ENCODE data around the gene PRDM15.

The PRDM15 gene

DNA sequence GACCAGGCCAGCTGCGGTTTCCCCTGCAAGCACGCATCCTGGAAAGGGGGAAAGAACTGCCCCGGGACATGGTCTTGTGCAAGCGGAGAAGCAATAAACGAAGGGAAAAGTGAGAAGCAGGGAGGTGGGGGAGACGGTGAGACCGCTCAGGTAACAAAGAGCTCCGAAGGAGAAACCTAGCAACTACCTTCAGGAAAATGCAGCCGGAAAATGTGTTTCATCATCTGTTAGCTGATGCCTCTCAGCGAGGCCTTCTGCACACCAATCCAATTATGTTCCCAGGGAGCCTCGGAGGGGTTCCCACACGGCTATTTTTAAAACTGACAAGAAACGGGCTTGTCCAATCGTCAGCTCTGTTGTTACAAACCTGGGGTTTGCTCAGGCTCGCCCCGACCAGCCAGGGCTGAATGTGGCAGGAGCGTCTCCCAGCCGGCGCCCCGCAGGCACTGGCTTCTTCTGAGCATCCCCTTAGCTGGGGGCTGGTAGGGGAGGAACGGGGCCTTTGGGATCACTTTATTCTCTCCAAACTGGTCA lies 115.7 kb downstream of the PRDM15 start:
- DNase-seq (ENCODE audit: low spot score) = no peak

DNA sequence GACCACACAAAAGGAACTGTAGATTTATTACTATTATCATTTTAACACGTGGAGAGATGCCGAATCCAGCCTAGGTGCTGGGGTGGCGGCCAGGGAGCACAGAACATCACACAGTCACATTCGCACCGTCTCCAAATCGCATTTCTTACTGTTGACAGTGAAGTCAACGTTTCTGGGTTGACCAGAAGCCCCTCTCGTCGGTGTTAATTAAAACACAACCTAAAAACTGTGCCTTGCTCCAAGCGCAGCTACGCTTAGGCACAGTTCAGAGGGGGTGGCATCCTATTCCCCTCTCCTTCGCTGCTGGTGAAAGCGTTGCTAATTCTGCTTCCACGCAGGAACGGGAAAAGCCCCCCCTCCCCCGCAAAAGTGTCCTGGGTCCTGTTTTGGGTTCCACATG lies 116.4 kb downstream of the PRDM15 start:
- DNase-seq (ENCODE audit: low spot score) = no peak

DNA sequence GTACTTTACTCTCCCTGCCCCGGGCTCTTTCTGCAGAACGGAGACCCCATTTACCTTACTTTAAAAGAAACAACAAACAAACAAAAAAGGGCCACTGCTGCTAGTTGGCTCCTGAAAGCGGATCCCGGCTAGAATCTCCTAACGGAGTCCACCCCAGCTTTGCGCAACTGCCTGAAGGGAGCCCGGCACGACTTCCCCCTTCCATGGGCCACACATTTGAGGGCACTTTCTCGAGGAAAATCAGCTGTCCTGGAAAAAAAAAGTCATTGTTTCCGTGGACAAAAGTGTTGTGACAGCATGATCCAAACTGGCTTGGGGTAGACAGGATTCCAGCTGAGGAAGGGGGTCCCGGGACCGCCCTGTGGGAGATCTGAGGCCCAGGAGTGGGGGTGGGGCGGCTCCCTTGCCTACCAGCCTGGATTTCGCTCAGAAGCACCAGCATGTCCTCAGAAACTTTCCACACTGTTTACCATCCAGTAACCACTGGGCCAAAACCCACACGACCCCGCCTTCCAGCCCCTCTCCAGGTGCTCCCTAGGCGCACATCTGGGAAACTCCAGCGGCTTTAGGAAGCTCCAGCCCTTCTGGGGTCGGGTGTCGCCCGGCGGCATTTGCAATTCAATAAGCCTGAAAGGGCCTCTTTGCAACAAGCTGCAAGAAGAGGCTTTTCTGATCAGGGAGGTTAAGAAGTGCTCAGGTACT lies 117.1 kb downstream of the PRDM15 start:
- DNase-seq (ENCODE audit: low spot score) = no peak

DNA sequence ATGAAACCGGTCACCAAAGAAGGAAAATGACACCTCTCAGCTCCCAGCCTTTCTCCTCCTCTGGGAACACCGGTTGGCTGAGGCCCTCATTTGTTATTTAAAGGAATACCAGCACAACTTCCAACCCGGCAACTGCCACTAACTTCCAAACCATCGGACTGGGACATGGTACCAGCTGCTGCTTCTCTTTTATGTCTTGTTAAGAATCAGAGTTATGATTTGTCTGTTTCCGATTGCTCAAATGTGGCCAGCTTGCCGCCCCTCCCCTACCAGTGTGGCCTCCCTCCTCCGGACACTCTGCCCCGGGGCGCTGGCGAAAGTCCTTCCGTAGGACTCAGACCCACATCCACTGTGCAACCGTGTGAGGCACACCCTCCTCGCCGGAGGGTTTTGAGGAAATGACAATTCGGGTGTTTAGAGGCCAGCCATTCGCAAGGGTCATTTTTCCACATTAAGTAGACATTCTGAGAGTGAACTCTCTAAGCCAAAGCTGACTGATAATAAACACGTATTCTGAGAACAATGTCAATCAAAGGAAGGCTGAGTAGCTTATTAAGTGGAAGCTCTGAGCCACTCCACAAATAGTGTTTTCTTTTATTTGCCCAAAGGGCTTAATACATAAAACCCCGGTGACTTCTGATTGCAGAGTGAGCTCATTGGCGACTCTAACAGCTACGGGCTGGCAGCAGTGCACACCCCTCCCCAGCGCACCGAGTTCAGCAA lies 117.8 kb downstream of the PRDM15 start:
- no peak for DNase-seq (ENCODE audit: low spot score)

DNA sequence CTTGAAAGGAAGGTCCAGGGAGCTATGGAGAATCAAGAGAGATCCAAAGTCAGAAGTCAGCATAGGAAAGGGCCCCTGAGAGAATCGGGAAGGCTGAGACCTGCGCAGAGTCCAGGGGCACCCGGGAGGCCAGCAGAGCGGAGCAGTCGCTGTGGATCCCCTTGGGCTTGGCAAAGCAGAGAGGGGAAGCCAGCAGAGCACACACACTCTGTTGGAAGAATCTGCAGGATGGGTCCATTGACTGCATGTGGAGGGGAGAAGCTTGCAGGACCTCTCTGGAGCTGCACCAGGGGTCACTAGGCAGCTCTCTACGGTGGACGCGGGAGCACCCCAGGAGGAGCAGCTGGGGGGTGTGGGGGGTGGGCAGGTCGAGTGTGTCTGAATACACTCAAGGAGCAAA lies 118.7 kb downstream of the PRDM15 start:
- DNase-seq (ENCODE audit: low spot score) = no peak

DNA sequence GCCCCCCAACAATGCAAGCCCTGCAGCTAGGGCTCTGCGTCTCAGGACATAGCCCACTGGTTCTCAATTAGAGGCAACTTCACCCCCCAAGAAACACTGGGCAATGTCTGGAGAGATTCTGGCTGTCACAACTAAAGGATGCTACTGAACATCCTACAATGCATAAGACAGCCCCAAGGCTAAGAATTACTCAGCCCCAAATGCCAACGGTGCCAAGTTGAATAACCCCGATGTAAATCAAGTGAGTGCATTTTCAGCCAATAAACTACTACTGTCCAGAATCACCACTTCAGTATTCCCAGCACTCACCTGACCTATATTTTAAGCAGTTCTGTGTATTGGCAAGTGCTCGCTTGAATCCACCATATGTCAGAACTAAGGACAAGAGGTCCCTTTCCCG lies 119.2 kb downstream of the PRDM15 start:
- no peak for DNase-seq (ENCODE audit: low spot score)

DNA sequence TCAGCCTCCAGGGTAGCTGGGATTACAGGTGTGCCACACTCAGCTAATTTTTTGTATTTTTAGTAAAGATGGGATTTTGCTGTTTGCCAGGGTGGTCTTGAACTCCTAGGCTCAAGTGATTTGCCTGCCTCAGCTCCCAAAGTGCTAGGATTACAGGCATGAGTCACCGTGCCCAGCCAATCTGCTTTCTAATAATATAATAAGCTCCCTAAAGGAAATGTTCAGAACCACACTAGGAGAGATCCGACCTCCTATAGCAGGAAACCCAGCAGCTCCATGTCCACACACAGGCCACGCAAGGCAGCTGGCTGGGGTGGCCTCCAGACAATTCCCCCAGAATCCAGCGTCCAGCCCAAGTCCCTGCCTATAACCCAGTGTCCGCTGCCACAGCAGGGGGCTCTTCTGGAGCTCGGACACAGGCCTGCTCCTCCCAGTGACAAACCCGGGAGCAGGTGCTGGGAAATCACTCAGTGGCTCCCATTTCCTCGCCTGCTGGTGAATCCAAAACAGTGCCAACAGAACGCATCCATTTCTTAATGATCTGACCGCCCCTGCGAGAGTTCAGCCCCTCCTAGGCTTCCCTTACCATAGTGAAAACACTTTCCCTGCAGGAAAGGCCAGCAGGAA lies 119.8 kb downstream of the PRDM15 start:
- no peak for DNase-seq (ENCODE audit: low spot score)

DNA sequence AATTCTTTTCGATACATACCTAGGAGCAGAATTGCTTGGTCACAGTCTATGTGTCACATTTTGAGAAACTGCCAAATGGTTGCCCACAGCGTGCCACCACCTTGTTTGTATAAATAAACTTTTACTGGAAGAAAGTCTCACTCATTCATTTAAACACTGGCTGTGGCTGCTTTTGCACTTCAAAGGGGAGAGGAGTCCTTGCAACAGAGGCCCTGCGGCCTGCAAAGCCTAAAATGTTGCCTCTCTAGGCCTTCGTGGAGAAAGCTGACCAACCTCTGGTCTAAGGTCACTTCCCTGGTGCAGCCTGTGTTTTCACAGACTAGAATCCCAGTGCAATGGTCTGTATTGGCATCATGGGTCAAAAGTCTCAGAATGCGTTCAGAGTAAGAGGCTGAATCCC lies 120.6 kb downstream of the PRDM15 start:
- DNase-seq (ENCODE audit: low spot score) = no peak

DNA sequence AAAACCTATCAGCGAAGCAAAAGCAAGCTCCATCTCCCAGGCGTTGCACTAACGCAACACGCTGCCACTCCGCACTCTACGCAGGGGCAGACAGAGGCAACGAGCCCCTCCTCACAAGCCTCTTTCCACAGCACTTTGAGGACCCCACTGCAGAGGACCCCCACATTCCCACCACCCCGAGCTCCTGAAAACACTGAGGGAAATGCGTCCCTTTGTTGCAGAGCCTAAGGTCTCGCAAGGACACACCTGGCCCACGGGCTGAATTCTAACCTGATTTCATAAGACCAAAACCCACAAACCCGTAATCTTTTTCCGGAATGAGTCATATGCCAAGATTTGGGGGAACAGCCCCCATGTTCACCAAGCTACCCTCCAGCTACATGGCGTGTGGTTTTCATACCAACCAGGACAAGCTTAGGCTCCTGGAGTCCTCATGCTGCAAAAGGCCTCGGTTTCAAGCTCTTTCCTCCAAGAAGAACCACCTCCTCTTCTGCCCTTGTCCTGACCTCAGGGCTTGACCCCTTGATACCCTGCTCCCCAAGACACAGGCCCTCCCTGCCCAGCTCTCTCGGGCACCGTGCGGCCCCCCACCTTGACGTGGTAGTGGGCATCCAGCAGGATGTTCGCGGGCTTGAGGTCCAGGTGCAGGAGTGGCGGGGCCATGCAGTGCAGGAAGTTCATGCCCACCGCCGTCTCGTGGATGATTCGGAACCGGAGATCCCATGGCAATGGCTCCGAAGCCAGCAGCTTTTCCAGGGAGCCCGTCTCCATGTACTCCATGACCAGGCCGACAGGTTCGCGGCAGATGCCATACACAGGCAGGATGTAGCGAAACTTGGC lies 123.0 kb downstream of the PRDM15 start:
- no peak for DNase-seq (ENCODE audit: low spot score)

DNA sequence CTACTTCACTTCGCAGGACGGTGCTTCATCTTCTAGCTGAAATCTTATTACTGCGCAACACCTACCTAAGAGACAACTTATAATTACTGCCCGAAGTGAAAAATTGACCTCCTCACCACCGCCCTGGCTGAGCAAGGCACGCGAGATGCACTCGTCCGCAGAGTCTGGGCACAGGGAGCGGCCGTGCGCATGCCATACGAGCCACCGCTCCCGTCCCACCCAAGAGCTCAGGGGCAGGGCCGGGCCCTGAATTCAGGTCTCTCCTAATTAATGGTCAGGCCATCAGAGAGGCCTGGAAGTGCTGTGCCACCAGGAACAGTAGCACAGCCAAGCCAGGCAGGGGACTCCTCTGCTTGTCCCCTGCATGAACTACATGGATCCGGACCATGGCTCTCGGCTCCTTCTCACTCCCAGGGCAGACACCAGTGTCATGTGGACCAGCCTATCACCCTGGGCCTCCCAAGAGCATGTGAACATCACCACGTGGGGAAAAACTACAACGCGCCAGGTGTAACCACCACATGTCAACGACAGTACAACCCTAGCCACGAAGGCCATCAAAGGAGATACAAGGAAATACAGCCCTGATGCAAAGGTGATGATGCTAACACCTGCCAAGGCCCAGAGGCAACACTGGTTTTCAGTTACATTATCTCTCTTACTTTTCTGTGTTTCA lies 123.7 kb downstream of the PRDM15 start:
- DNase-seq (ENCODE audit: low spot score) = no peak

DNA sequence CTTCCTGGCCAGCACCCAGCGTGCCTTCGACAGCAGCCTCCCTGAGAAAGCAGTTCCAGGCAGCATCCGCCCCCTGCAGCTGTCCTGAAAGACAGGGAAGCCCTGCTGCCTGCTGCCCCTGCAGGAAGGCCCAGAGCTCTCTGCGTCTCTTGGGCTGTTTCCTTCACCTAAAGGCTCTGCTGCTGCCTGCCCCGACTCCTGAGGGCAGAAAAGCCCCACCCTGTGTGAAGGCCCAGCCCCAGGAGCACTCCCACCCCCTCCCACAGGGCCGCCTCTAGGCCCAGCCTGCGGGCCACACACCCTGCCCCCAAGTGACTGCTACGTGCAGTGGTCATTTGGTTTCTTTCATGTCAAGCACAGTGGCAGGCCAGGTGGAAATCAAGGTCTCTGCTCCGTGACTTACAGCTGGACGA lies 124.7 kb downstream of the PRDM15 start:
- no peak for DNase-seq (ENCODE audit: low spot score)

DNA sequence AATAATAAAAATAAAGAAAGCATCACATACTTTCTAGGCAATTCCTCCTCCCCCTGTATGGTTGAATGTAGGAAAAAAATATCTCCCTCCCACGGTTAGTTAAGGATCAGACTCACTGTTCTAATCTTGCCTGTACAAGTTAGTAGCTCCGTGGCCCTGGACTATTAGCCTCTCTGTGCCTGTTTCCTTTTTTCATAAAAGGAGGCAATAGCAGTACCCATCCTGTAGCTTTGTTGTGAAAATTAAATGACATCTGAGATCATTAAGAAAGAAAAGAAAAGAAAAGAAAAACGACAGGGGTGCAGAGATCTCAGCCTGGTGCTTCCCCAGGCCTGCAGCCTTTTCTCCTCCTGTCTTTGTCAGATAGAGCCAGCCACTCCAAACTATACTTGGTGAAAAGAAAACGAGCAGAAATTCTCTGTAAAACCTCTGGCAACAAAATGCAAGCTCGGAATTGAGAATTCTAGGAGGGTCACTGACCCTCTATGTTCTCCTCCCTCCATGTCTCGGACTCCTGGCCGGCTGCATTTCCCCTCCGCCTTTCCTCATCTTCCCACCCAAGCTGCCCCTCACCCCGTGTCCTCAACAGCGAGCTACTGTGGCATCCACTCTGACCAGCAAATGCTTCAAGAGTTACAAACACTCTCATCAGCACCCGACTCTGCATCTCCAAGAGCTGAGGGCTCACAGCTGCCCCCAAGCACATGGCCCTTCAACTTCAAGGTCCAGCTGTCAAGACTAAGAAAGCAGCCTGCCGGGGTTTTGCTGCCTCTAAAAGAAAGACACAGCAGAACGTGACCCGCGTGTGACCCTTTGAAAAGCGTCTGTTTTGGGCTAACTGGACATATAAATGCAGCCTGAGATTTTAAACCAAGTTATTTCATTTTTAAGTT lies 125.9 kb downstream of the PRDM15 start:
- DNase-seq (ENCODE audit: low spot score) = no peak

DNA sequence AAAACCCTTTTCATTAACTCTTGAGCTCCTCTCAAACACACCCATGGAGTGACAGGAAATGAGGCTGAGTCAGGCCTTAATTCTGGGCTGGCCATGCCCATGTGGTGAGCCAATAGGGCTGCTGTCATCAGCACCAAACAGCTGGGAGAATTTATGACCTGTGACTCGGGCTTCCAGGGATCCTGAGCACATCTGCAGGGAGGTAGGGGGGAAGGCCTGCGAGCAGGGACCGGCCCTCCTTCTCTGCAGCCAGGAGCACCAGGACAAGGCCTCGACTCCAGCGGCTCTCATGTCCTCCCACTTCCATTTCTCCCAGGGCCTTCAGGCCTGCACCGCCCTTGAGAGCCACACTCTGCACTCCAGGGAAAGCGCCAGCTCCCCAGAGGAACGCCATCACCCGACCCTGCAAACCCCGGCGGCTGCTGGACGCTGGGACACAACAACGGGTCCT lies 126.9 kb downstream of the PRDM15 start:
- DNase-seq (ENCODE audit: low spot score) = no peak

DNA sequence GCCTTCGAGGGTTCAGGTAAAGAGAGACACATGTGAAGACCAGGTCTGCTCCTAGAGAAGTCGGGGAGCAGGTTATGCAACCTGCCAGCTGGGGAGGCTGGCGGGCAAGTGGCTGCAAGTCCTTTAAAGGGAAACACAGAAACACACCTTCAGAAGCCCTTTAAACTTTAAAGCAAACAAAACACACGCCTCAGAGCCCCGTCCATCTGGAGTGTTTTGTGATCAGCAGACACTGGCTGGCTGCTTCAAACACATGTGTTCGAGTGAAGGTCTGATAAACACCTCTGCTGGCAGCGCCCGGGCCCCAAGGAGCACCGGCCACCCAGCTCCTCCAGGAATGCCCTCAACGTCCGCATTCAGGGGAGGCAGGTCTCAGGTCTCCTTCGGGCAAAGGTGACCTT lies 127.5 kb downstream of the PRDM15 start:
- DNase-seq (ENCODE audit: low spot score) = no peak

DNA sequence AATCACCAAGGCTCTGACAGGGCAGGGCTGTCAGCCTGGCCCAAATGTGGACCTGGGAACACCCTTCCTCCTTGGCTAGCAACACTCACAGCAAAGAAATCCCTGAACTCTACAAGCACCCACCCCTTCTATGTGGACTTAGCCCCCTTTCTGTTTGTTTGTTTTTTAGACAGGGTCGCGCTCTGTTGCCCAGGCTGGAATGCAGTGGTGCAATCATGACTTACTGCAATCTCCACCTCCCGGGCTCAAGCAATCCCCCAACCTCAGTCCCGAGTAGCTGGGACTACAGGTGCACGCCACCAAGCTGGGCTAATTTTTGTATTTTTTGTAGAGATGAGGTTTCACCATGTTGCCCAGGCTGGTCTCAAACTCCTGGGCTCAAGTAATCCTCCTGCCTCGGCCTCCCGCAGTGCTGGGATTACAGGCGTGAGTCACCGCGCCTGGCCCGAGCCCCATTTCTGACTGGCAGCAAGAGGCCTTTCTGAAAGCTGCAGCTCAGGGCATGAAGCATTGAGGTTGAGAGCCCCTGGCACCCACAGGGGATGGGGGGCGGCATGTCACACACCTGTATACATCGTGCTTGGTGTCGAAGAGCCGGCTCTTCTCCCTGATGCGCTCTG lies 128.5 kb downstream of the PRDM15 start:
- no peak for DNase-seq (ENCODE audit: low spot score)

DNA sequence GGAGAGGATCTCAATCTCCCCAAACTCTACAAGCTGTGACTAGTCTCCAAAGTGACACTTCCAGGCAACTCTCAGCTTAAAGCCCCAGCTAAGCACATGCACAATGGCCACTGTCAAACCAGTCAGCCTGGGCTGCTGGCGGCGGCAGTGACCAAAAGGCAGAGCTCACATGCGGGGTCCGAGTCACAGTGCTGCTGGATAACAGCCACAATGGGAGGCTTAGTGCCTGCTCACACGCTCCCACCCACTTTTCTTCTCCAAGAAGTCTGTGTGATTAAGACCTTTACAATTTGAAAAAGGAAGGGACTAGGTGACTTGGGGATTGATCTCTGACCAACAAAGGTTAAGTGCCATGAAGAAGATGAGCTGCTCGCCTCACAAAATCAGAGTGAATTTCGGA lies 129.1 kb downstream of the PRDM15 start:
- DNase-seq (ENCODE audit: low spot score) = no peak

DNA sequence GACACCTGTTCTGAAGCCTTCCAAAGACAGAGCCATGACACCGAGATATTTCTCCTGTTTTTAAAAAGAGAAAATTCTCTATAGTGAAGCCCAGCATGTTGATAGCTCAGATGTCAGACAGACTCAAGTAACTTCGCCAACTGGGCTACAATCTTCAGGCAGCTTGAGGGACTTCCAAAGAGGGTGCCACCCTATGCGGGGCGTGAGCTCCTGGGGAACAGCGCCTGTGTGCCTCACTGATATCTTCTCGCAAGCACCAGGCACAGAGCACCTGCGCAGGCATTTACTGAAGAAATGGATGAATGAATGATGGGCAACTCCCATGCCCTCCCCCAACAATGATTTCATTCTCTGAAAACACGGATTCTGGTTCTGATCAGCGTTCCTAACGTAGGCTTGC lies 129.9 kb downstream of the PRDM15 start:
- no peak for DNase-seq (ENCODE audit: low spot score)

Measured in CD4-positive, alpha-beta T cell treated with Interleukin-2 at 100 ng/mL for 4 hours (primary cell).